Esophagus muscularis mucosa (tissue), 3 donors: ENCODE data around the gene MYBBP1A.
"Not testable (repeated sequence)": the region's sequence is repeated elsewhere in the genome, so short reads cannot be mapped to it uniquely, and the experiment has no call there.

Experiments
- POLR2A ChIP-seq: fragments of 450-650 bp; IDR thresholded peaks from one replicate; pipeline ENCODE4 v1.6.1; 2017; ENCODE audit warnings: antibody characterized with exemption, moderate library complexity, mild to moderate bottlenecking, low read depth
- POLR2AphosphoS5 ChIP-seq, 2 donors: sonication (generic); formaldehyde crosslinking; IDR thresholded peaks; one replicate each; pipeline ENCODE4 v1.6.1; 2017; ENCODE audit warnings: antibody characterized with exemption in 2 of 2
- TF ChIP-seq, protein P1 (sequence below), 3 experiments: fragments of 200-600 bp in 2 of 3; fragments of 450-650 bp in 1 of 3; sonication (generic) in 2 of 3; IDR thresholded peaks; one replicate each; pipeline ENCODE4 v1.5.1; 2017 to 2019; ENCODE audit warnings: antibody characterized with exemption in 3 of 3, mild to moderate bottlenecking in 2 of 3, moderate library complexity in 1 of 3

DNA sequence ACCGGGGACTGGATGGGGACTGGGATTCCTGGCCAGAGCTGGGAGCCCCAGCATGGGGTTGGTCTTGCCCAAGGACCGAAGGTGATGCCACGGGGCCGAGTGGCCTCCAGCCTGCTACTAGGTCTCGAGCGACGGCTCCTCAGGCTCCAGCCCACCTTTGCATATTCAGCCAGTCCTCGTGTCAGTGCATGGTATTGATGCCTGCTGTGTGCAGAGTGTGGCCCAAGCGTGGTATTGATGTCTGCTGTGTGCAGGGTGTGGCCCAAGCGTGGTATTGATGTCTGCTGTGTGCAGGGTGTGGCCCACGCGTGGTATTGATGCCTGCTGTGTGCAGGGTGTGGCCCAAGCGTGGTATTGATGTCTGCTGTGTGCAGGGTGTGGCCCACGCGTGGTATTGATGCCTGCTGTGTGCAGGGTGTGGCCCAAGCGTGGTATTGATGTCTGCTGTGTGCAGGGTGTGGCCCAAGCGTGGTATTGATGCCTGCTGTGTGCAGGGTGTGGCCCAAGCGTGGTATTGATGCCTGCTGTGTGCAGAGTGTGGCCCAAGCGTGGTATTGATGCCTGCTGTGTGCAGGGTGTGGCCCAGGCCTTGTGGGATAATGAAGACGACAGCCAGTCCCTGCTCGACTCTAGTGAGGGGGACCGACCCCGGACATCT is 40.6 kb upstream of the MYBBP1A start:
- TF ChIP-seq, protein P1, sequence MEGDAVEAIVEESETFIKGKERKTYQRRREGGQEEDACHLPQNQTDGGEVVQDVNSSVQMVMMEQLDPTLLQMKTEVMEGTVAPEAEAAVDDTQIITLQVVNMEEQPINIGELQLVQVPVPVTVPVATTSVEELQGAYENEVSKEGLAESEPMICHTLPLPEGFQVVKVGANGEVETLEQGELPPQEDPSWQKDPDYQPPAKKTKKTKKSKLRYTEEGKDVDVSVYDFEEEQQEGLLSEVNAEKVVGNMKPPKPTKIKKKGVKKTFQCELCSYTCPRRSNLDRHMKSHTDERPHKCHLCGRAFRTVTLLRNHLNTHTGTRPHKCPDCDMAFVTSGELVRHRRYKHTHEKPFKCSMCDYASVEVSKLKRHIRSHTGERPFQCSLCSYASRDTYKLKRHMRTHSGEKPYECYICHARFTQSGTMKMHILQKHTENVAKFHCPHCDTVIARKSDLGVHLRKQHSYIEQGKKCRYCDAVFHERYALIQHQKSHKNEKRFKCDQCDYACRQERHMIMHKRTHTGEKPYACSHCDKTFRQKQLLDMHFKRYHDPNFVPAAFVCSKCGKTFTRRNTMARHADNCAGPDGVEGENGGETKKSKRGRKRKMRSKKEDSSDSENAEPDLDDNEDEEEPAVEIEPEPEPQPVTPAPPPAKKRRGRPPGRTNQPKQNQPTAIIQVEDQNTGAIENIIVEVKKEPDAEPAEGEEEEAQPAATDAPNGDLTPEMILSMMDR (IDR thresholded peaks at IDR 0.05) = not testable (repeated sequence)
- TF ChIP-seq POLR2AphosphoS5 (IDR thresholded peaks at IDR 0.05); POLR2A: not testable (repeated sequence)
